Neuronal stem cell (in vitro differentiated cells): ENCODE data around the gene MYO9A.
"Not testable (repeated sequence)": the region's sequence is repeated elsewhere in the genome, so short reads cannot be mapped to it uniquely, and the experiment has no call there.

ENCODE experiments used
- DNase-seq: peaks from one replicate; pipeline ENCODE4 v3.0.0-alpha.2; 2013; ENCODE audit warnings: low spot score
- H2AFZ ChIP-seq: one replicate; pipeline ENCODE4 v1.6.1; 2013; ENCODE audit warnings: mild to moderate bottlenecking, low read length, inconsistent platforms
- H2AK5ac ChIP-seq: 2 replicates; pipeline ENCODE4 v1.6.1; 2013; ENCODE audit warnings: low read depth, mild to moderate bottlenecking, inconsistent platforms, low read length, moderate library complexity, mixed read lengths
- H2BK120ac ChIP-seq: 2 replicates; pipeline ENCODE4 v1.6.1; 2013; ENCODE audit warnings: low read depth, mild to moderate bottlenecking, inconsistent platforms, low read length, moderate library complexity, mixed read lengths
- H2BK12ac ChIP-seq: one replicate; pipeline ENCODE4 v1.6.1; 2013; ENCODE audit warnings: low read length, inconsistent platforms
- H2BK15ac ChIP-seq: 2 replicates; pipeline ENCODE4 v1.6.1; 2013; ENCODE audit warnings: mild to moderate bottlenecking, low read length, inconsistent platforms, mixed read lengths
- H2BK5ac ChIP-seq: one replicate; pipeline ENCODE4 v1.6.1; 2013; ENCODE audit warnings: inconsistent platforms, mild to moderate bottlenecking, low read length, moderate library complexity
- H3K14ac ChIP-seq: one replicate; pipeline ENCODE4 v1.6.1; 2013; ENCODE audit warnings: low read length, inconsistent platforms
- H3K18ac ChIP-seq: 2 replicates; pipeline ENCODE4 v1.6.1; 2013; ENCODE audit warnings: low read length, inconsistent platforms
- H3K23ac ChIP-seq: 2 replicates; pipeline ENCODE4 v1.6.1; 2013; ENCODE audit warnings: low read depth, mild to moderate bottlenecking, mixed read lengths, low read length, inconsistent platforms; ENCODE audit not compliant: poor library complexity
- H3K27ac ChIP-seq: replicated peaks from 3 replicates; pipeline ENCODE4 v1.5.1; 2013; ENCODE audit warnings: low read length, inconsistent platforms
- H3K27me3 ChIP-seq, 3 experiments: 2 replicates each; pipeline ENCODE4 v1.6.1; 2013; ENCODE audit warnings: low read length in 3 of 3, mild to moderate bottlenecking in 2 of 3, inconsistent platforms in 1 of 3, low read depth in 1 of 3, mixed read lengths in 1 of 3, moderate library complexity in 1 of 3; ENCODE audit not compliant: control insufficient read depth in 3 of 3, insufficient read depth in 3 of 3
- H3K36me3 ChIP-seq, 2 donors: replicated peaks in 1 of 2; 2 replicates each; pipeline ENCODE4 v1.6.1; 2013; ENCODE audit warnings: low read length in 2 of 2; ENCODE audit not compliant: control insufficient read depth in 2 of 2, insufficient read depth in 2 of 2
- H3K4ac ChIP-seq: 2 replicates; pipeline ENCODE4 v1.6.1; 2013; ENCODE audit warnings: inconsistent platforms, mild to moderate bottlenecking, low read length, moderate library complexity
- H3K4me1 ChIP-seq, 2 donors: 1 replicate in 1 of 2; 2 replicates in 1 of 2; pipeline ENCODE4 v1.6.1; 2013; ENCODE audit warnings: low read length in 2 of 2, low read depth in 1 of 2; ENCODE audit not compliant: control insufficient read depth in 2 of 2, insufficient read depth in 1 of 2
- H3K4me2 ChIP-seq: one replicate; pipeline ENCODE4 v1.6.1; 2013; ENCODE audit warnings: mild to moderate bottlenecking, low read length, inconsistent platforms; ENCODE audit not compliant: insufficient read depth, poor library complexity, severe bottlenecking
- H3K4me3 ChIP-seq, 2 donors: 2 replicates each; pipeline ENCODE4 v1.5.1; 2013; ENCODE audit warnings: low read length in 2 of 2, mild to moderate bottlenecking in 2 of 2, inconsistent platforms in 1 of 2, moderate library complexity in 1 of 2
- H3K79me1 ChIP-seq: one replicate; pipeline ENCODE4 v1.6.1; 2013; ENCODE audit warnings: low read depth, mild to moderate bottlenecking, inconsistent platforms, low read length, moderate library complexity
- H3K9ac ChIP-seq: one replicate; pipeline ENCODE4 v1.6.1; 2013; ENCODE audit warnings: mild to moderate bottlenecking, low read depth, low read length, inconsistent platforms; ENCODE audit not compliant: poor library complexity
- H3K9me3 ChIP-seq, 2 donors: replicated peaks in 1 of 2; 2 replicates each; pipeline versions ENCODE3 to v1.6.1; 2013; ENCODE audit warnings: low read length in 2 of 2, mild to moderate bottlenecking in 2 of 2, inconsistent platforms in 1 of 2, low read depth in 1 of 2, mixed read lengths in 1 of 2, moderate library complexity in 1 of 2; ENCODE audit not compliant: control insufficient read depth in 2 of 2, insufficient read depth in 1 of 2
- H4K8ac ChIP-seq: one replicate; pipeline ENCODE4 v1.6.1; 2013; ENCODE audit warnings: low read depth, mild to moderate bottlenecking, inconsistent platforms, low read length, moderate library complexity
- H4K91ac ChIP-seq: one replicate; pipeline ENCODE4 v1.6.1; 2013; ENCODE audit warnings: low read length, low read depth, mild to moderate bottlenecking, inconsistent platforms; ENCODE audit not compliant: poor library complexity
- WGBS, 2 donors: extraction: QIAGEN DNeasy Blood & Tissue Kit; methylation state at CpG; one replicate each; pipeline ENCODE4 v1.1.7; 2013; ENCODE audit warnings: missing lambda C conversion rate in 2 of 2, mixed read lengths in 1 of 2; ENCODE audit not compliant: insufficient read length in 2 of 2, insufficient replicate concordance in 1 of 2; ENCODE audit errors: extremely low coverage in 2 of 2; 5-methylcytosine and 5-hydroxymethylcytosine counted together

The MYO9A gene

DNA sequence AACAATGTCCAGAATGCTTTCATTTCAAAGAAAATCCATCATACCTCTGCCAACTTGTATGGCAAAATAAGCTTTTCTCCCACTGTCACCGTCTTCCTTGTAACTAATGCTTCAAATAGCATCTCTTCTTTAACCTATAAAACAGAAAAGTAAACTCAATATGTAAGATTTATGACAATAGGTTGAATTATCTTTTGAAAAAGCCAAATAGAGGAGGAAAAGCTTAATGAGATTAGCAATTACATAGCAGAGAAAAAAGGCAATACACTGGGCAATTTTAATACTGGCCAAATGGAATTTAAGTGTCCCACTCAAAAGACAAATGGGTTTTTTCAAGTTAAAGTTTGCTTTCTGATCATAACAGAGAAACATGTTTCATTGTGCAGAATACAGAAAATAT, 118.1 kb downstream of the MYO9A start:
- H3K27me3 ChIP-seq = no peaks in the 10 kb centered on the region
- no peak overlapping the region for H2BK12ac ChIP-seq
- no peak overlapping the region for H3K27ac ChIP-seq
- WGBS, 2 donors = no CpG with 5 or more reads among the region's 1 CpG
- H3K14ac ChIP-seq = no peak overlapping the region
- no peak overlapping the region for H2BK5ac ChIP-seq
- H3K23ac ChIP-seq = no peak overlapping the region
- H2AK5ac ChIP-seq = no peak overlapping the region
- no peaks in the 10 kb centered on the region for H3K79me1 ChIP-seq
- H3K4ac ChIP-seq = no peak overlapping the region
- no peak overlapping the region for H4K8ac ChIP-seq
- H3K18ac ChIP-seq = no peak overlapping the region
- no peak overlapping the region for H2BK120ac ChIP-seq
- no peaks in the 10 kb centered on the region for H3K9me3 ChIP-seq
- no peak overlapping the region for H4K91ac ChIP-seq
- no peak overlapping the region for H2BK15ac ChIP-seq
- no peak overlapping the region for H3K9ac ChIP-seq
- no peak overlapping the region for H3K4me2 ChIP-seq
- H2AFZ ChIP-seq = no peak overlapping the region
- DNase-seq = no peak
- no peak overlapping the region for H3K4me3 ChIP-seq
- no peaks in the 10 kb centered on the region for H3K4me1 ChIP-seq
- peaks cover 0 to 9% of the 10 kb centered on the region in 2 donors for H3K36me3 ChIP-seq

GRCh38 chr15:71998717-71999116, 119.2 kb downstream of the MYO9A start:
- H3K9me3 ChIP-seq, H3K4ac ChIP-seq, H2AK5ac ChIP-seq, H2BK12ac ChIP-seq, H3K27me3 ChIP-seq, H4K8ac ChIP-seq, H3K4me3 ChIP-seq, H2BK15ac ChIP-seq, H3K79me1 ChIP-seq, H3K14ac ChIP-seq, H3K4me2 ChIP-seq, H2AFZ ChIP-seq, H3K18ac ChIP-seq, DNase-seq, H3K4me1 ChIP-seq, H2BK120ac ChIP-seq, H4K91ac ChIP-seq, H2BK5ac ChIP-seq, H3K23ac ChIP-seq, H3K36me3 ChIP-seq, H3K9ac ChIP-seq, H3K27ac ChIP-seq: not testable (repeated sequence)
- no CpG with 5 or more reads among the region's 6 CpGs for WGBS, 2 donors

DNA sequence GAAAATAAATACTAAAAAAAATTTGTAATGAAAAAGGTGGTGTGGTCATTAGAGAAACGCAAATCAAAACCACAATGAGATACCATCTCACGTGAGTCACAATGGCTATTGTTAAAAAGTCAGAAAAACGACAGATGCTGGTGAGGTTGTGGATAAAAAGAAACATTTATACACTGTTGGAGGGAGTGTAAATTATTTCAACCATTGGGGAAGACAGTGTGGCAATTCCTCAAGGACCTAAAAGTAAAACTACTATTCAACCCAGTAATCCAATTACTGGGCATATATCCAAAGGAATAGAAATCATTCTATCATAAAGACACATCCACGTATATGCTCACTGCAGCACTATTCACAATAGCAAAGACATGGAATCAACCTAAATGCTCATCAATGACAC, 120.3 kb downstream of the MYO9A start:
- H3K9ac ChIP-seq = no peak overlapping the region
- no peaks in the 10 kb centered on the region for H3K9me3 ChIP-seq
- no peak overlapping the region for H3K4me3 ChIP-seq
- H2AFZ ChIP-seq = no peak overlapping the region
- no peak overlapping the region for H2BK15ac ChIP-seq
- no peak overlapping the region for H2BK120ac ChIP-seq
- no CpG with 5 or more reads among the region's 4 CpGs for WGBS, 2 donors
- no peak overlapping the region for H2AK5ac ChIP-seq
- H3K4me1 ChIP-seq = no peaks in the 10 kb centered on the region
- no peak overlapping the region for H2BK5ac ChIP-seq
- H3K79me1 ChIP-seq = no peaks in the 10 kb centered on the region
- no peak overlapping the region for H4K91ac ChIP-seq
- peaks cover 0 to 9% of the 10 kb centered on the region in 2 donors for H3K36me3 ChIP-seq
- no peak overlapping the region for H3K4me2 ChIP-seq
- H3K18ac ChIP-seq = no peak overlapping the region
- H2BK12ac ChIP-seq = no peak overlapping the region
- no peak overlapping the region for H3K14ac ChIP-seq
- H3K27ac ChIP-seq = no peak overlapping the region
- no peak overlapping the region for H3K23ac ChIP-seq
- no peak overlapping the region for H3K4ac ChIP-seq
- H3K27me3 ChIP-seq = no peaks in the 10 kb centered on the region
- DNase-seq = no peak
- no peak overlapping the region for H4K8ac ChIP-seq

DNA sequence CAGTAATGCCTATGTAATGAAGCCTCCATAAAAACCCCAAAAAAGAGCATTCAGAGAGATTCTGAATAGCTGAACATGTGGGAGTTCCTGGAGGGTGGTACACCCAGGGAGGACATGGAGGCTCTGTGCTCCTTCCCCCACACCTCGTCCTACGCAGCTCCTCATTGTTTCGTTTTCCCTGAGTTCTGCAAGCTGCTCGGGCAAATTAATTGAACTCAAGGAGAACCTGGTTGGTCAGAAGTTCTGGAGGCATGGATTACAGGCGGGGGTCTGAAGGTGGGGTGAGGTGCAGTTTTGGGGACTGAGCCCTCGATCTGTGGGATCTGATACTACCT, 142.2 kb downstream of the MYO9A start:
- no peak overlapping the region for H2BK5ac ChIP-seq
- DNase-seq = no peak

More for the DNA sequence above, 142.2 kb downstream of the MYO9A start:
- H3K4me2 ChIP-seq = no peak overlapping the region
- no peak overlapping the region for H3K9ac ChIP-seq
- no peak overlapping the region for H2BK15ac ChIP-seq
- no peak overlapping the region for H4K8ac ChIP-seq
- H3K36me3 ChIP-seq = no peaks in the 10 kb centered on the region
- no peak overlapping the region for H3K4me3 ChIP-seq
- H3K4ac ChIP-seq = no peak overlapping the region
- no peak overlapping the region for H3K27ac ChIP-seq
- no peak overlapping the region for H2BK120ac ChIP-seq
- no CpG with 5 or more reads among the region's 6 CpGs for WGBS, 2 donors
- no peak overlapping the region for H3K14ac ChIP-seq
- no peak overlapping the region for H3K23ac ChIP-seq
- H3K9me3 ChIP-seq = no peaks in the 10 kb centered on the region
- H3K18ac ChIP-seq = no peak overlapping the region
- H3K27me3 ChIP-seq = no peaks in the 10 kb centered on the region
- no peaks in the 10 kb centered on the region for H3K79me1 ChIP-seq
- H2BK12ac ChIP-seq = no peak overlapping the region
- no peak overlapping the region for H2AK5ac ChIP-seq
- no peak overlapping the region for H2AFZ ChIP-seq
- no peak overlapping the region for H4K91ac ChIP-seq
- no peaks in the 10 kb centered on the region for H3K4me1 ChIP-seq
